ENCODE results near the gene TGM5.

- TF ChIP-seq CTCF (IDR thresholded peaks at IDR 0.05) (no peak), CHD4 (IDR thresholded peaks at IDR 0.05; ENCODE audit: borderline replicate concordance) (no peak), EHF (CRISPR knock-in tag; IDR thresholded peaks at IDR 0.05) (no peak), MAZ (IDR thresholded peaks at IDR 0.05; ENCODE audit: borderline replicate concordance, low read depth, low read length) (no peak), USF2 (IDR thresholded peaks at IDR 0.05) (no peak)
Observed at GRCh38 chr15:43212299-43212698, 54.4 kb downstream of the TGM5 start.

Data from A549 (cell line).